ENCODE measurements around the gene RNU5D-1. TPM values are rescaled to one million over a fixed set of nuclear protein-coding genes. Genes with fewer than 3 reads are reported as not detected.

RNU5D-1 gene
- total and polyA plus RNA-seq, 10 of the 15 experiments (the other 5 are each of a cell fraction or from before 2014, with no cell fraction given): not detected

GRCh38 chr1:44775078-44775929, 44.3 kb upstream of the RNU5D-1 start, which contains the start of gene RPS8 (continued):
- TF ChIP-seq ZNF592 (IDR thresholded peaks at IDR 0.05) (0 out of 2 replicates have a peak, but pooled peaks have one; percentile 70), BRCA1 (IDR thresholded peaks at IDR 0.05; ENCODE audit: low read depth, low read length) (no peak), REST (IDR thresholded peaks at IDR 0.05; ENCODE audit: low read depth, low read length) (peak; percentile 26; the same call in 1 of the 2 replicates), SMAD1 (IDR thresholded peaks at IDR 0.05; ENCODE audit: low read depth, partially characterized antibody) (peak; percentile 79), RELA (IDR thresholded peaks at IDR 0.05; ENCODE audit: borderline replicate concordance, partially characterized antibody) (no peak), ZBTB40 (IDR thresholded peaks at IDR 0.05; ENCODE audit: borderline replicate concordance) (peak; percentile 33; the same call in 1 of the 2 replicates), PML (IDR thresholded peaks at IDR 0.05; ENCODE audit: low read length) (peak; percentile 99), NFYA (IDR thresholded peaks at IDR 0.05; ENCODE audit: borderline replicate concordance, low read depth, low read length) (no peak), ZSCAN29 (IDR thresholded peaks at IDR 0.05) (peak; percentile 79; the same call in 1 of the 2 replicates), ZBED1 (IDR thresholded peaks at IDR 0.05; ENCODE audit: borderline replicate concordance) (peak; percentile 90), ZNF622 (IDR thresholded peaks at IDR 0.05) (no peak), CEBPB (IDR thresholded peaks at IDR 0.05; ENCODE audit: borderline replicate concordance in 1 of 2, low read depth in 2 of 2, low read length in 2 of 2) (no peak), RB1 (IDR thresholded peaks at IDR 0.05; ENCODE audit: borderline replicate concordance) (peak; percentile 87; the same call in 1 of the 2 replicates), RELB (IDR thresholded peaks at IDR 0.05; ENCODE audit: low read depth) (peak; percentile 90), MEF2A (IDR thresholded peaks at IDR 0.05; ENCODE audit: insufficient read depth, low read depth, low read length) (0 out of 2 replicates have a peak, but pooled peaks have one; percentile 41)
